HEK293T (cell line): ENCODE data around the gene TTR.

Experiments
- CTCF ChIA-PET: fragments of 350-600 bp; formaldehyde crosslinking; extraction: SDS; loops from one replicate; lab custom pipeline; 2021; ENCODE audit warnings: antibody characterized with exemption, inconsistent platforms; lab: Yijun Ruan, JAX
- POLR2A ChIA-PET: fragments of 350-600 bp; formaldehyde crosslinking; extraction: SDS; loops from one replicate; lab custom pipeline; 2020; ENCODE audit warnings: antibody characterized with exemption, inconsistent platforms; lab: Yijun Ruan, JAX
- DNase-seq: peaks from one replicate; pipeline ENCODE4 v3.0.0; 2012; ENCODE audit warnings: mixed read lengths; ENCODE audit errors: extremely low spot score
- ARNT ChIP-seq: fragments of 450-650 bp; IDR thresholded peaks from 2 replicates; pipeline ENCODE4 v1.6.1; 2017; ENCODE audit warnings: mild to moderate bottlenecking
- BHLHE40 ChIP-seq: fragments of 450-650 bp; IDR thresholded peaks from 2 replicates; pipeline ENCODE4 v1.6.1; 2016; ENCODE audit warnings: mild to moderate bottlenecking, moderate library complexity, borderline replicate concordance
- CTBP1 ChIP-seq: fragments of 450-650 bp; IDR thresholded peaks from 2 replicates; pipeline ENCODE4 v1.6.1; 2016; ENCODE audit warnings: borderline replicate concordance
- ELF4 ChIP-seq: fragments of 450-650 bp; IDR thresholded peaks from 2 replicates; pipeline ENCODE4 v1.6.1; 2017; ENCODE audit warnings: antibody characterized with exemption
- FOXA1 ChIP-seq: fragments of 450-650 bp; IDR thresholded peaks from 2 replicates; pipeline ENCODE4 v1.6.1; 2016; ENCODE audit warnings: mild to moderate bottlenecking
- FOXK2 ChIP-seq: fragments of 450-650 bp; IDR thresholded peaks from 2 replicates; pipeline ENCODE4 v1.6.1; 2016; ENCODE audit warnings: mild to moderate bottlenecking
- FOXM1 ChIP-seq: fragments of 450-650 bp; IDR thresholded peaks from 2 replicates; pipeline ENCODE4 v1.6.1; 2017; ENCODE audit warnings: mild to moderate bottlenecking, borderline replicate concordance
- HDGF ChIP-seq: fragments of 450-650 bp; IDR thresholded peaks from 2 replicates; pipeline ENCODE4 v1.6.1; 2017; ENCODE audit warnings: antibody characterized with exemption, borderline replicate concordance
- L3MBTL2 ChIP-seq: fragments of 450-650 bp; conservative IDR thresholded peaks from 2 replicates; pipeline ENCODE4 v1.6.1; 2016; ENCODE audit warnings: mild to moderate bottlenecking
- LEF1 ChIP-seq: fragments of 450-650 bp; IDR thresholded peaks from 2 replicates; pipeline ENCODE4 v1.6.1; 2017; ENCODE audit warnings: mild to moderate bottlenecking, borderline replicate concordance
- NFRKB ChIP-seq: fragments of 450-650 bp; IDR thresholded peaks from 2 replicates; pipeline ENCODE4 v1.6.1; 2016; ENCODE audit warnings: mild to moderate bottlenecking, moderate library complexity
- SP1 ChIP-seq: fragments of 450-650 bp; IDR thresholded peaks from 2 replicates; pipeline ENCODE4 v1.6.1; 2017
- SUZ12 ChIP-seq: fragments of 450-650 bp; IDR thresholded peaks from 2 replicates; pipeline ENCODE4 v1.6.1; 2016; ENCODE audit warnings: mild to moderate bottlenecking
- TARDBP ChIP-seq: fragments of 450-650 bp; IDR thresholded peaks from 2 replicates; pipeline ENCODE4 v1.6.1; 2016
- ZNF384 ChIP-seq: fragments of 450-650 bp; IDR thresholded peaks from 2 replicates; pipeline ENCODE4 v1.6.1; 2016
- TF ChIP-seq, protein P1 (sequence below): fragments of 450-650 bp; IDR thresholded peaks from 2 replicates; pipeline ENCODE4 v1.6.1; 2016

Gene TTR

DNA sequence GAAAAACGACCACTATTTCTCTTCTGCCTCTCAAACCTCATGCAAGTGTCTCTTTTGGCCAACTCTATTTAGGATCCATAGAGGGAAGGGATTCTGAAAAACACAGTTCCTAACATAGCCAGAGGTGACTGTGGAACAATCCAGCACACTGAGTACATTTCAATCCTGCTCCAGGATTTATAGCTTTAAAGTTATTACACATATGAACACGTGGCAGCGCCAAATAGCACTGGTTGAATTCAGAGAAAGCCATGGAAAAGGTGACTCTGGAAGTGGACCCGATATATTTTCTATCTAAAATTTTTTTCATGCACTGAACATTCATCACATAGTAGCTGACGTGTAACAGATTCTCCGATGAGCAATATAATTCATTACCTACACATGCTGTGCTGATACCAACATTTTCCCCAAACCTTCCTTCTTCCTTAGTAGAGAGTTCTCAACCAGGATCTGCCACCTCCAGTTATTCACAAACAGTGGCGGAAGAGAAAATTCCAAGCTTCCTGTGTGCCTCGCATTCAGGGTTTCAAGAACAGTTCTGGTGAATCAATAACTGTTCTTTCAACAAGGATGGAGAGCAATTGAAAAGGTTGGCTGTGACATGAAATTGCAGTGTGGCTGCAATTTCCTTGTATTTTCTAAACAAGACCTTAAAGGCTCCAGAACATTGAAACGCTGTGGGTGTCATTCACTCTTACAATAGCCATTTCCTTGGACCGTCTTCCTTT lies 25.7 kb upstream of the TTR start:
- ChIA-PET POLR2A (no interaction called here), CTCF (interaction anchor here (1.2 kb wide), 1 partner anchor 157 kb away, joined by 3 read pairs; no protein-coding TSS in a partner anchor)
- TF ChIP-seq LEF1 (no peak), SUZ12 (no peak), ELF4 (no peak), TARDBP (no peak)
- DNase-seq = no peak

DNA sequence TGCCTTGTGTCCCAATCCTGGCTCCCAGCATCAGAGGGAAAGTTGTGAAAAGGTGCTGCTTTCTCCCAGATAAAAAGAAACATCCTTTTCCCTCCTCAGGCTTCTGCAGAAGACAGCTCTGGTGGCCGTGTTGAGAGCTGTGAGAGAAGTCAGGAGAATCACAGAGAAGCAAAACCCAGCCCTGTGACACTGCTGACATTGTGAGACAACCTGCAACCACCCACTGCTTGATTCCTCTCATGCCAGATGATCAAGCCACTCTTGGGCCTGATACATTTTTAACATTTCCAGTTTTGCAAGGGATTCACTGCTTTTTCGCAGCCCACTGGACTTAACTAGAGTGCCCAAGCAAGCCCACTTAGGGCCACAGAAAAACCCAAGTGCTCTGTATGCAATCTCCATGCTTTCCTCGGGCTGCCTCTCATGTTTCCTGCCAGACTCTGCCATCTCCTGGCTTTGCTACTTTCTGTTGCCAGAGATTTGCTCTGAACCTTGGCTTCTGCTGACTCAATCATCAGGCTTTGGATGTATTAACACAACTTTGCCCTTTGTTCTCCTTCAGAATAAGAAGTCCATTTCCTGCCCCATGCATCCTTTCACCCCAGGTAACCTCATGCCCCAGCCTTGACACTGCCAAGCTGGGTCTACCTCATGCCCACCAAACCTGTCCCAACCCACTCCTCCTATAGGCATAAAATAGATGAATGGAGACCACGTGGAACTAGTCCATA lies 24.9 kb upstream of the TTR start:
- no peak for TF ChIP-seq FOXK2
- TF ChIP-seq ARNT = no peak
- TF ChIP-seq ELF4 = no peak
- no peak for TF ChIP-seq ZNF384
- no peak for TF ChIP-seq NFRKB
- TF ChIP-seq TARDBP = no peak
- no peak for TF ChIP-seq CTBP1
- TF ChIP-seq L3MBTL2 = no peak
- TF ChIP-seq, protein P1, sequence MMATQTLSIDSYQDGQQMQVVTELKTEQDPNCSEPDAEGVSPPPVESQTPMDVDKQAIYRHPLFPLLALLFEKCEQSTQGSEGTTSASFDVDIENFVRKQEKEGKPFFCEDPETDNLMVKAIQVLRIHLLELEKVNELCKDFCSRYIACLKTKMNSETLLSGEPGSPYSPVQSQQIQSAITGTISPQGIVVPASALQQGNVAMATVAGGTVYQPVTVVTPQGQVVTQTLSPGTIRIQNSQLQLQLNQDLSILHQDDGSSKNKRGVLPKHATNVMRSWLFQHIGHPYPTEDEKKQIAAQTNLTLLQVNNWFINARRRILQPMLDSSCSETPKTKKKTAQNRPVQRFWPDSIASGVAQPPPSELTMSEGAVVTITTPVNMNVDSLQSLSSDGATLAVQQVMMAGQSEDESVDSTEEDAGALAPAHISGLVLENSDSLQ = no peak
- no peak for TF ChIP-seq SUZ12
- no peak for TF ChIP-seq SP1
- TF ChIP-seq FOXA1 = no peak
- TF ChIP-seq LEF1 = no peak
- no peak for TF ChIP-seq HDGF
- no peak for TF ChIP-seq FOXM1
- no peak for TF ChIP-seq BHLHE40
- POLR2A ChIA-PET = no interaction called here
- no peak for DNase-seq
- CTCF ChIA-PET = interaction anchor here (1.2 kb wide), 1 partner anchor 156 kb away, joined by 3 read pairs; no protein-coding TSS in a partner anchor

DNA sequence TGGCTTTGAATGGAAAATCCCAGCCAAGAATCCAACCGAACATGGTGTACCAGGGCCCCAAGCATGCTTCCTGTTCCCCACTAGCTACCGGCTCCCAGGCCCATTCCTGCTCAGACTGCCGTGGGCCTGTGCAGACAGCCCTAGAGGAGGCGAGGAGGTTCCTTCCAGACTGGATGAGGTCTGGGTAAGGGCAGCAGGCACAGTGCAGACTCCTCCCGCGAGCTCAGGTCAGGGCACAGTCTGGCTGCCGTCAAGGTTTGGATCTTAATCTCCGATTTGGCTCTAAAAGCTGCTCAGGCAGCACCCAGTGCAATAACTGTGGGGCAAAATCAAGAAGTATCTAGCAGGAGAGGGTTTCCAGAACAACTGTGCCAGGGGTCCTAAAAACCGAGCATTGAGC lies 19.3 kb upstream of the TTR start:
- TF ChIP-seq FOXM1 (no peak), BHLHE40 (no peak), CTBP1 (no peak), ARNT (no peak), LEF1 (no peak), FOXA1 (no peak), SP1 (no peak), FOXK2 (no peak), TARDBP (no peak), L3MBTL2 (no peak), SUZ12 (no peak), NFRKB (no peak), ELF4 (no peak), HDGF (no peak), ZNF384 (no peak)
- TF ChIP-seq, protein P1 = no peak
- CTCF ChIA-PET = no interaction called here
- no peak for DNase-seq
- POLR2A ChIA-PET = no interaction called here

DNA sequence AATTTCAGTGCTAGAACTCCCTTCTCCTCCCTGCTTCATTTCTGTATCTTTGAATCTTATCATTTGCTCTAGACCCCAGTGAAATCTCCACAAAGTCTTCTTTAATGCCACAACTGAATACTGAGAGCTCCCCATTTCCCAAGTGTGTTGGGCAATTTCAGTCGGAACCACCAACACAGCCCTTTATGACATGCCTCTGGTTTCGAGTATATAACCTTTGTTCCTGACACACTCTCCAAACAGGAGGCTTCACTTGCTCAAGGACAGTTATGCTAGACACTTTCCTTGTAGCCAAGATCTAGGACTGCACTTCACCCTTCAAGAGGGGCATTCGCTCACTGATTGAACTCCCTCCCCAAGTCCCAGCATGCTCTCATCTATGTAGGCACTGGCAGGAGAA lies 18.6 kb upstream of the TTR start:
- no peak for DNase-seq
- ChIA-PET CTCF (interaction anchor here (2.2 kb wide), 1 partner anchor 10 kb away, joined by 10 read pairs; no protein-coding TSS in a partner anchor), POLR2A (no interaction called here)
- TF ChIP-seq ELF4 (no peak), FOXA1 (no peak), TARDBP (no peak), SUZ12 (no peak)
- TF ChIP-seq, protein P1 = no peak

DNA sequence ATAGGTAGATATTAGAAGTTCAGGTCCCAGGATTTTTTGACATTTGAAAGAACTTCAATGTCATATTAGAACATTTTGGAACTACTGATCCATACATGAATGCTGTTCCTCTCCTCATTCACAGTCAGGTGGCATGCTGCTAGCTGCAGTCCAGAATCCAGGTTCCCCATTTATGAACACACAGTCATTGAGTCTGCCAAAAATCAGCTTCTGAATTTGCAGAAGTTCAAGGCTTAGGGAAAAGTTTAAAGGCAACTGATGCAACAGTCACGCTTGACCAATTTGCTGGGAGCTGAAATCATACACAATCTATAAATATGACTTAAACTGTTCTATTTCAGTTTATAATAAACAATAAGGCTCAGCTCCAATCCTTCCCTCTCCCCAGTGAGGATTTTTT lies 17.3 kb upstream of the TTR start:
- DNase-seq = no peak
- no peak for TF ChIP-seq ZNF384
- TF ChIP-seq L3MBTL2 = no peak
- TF ChIP-seq FOXA1 = no peak
- TF ChIP-seq FOXM1 = no peak
- no peak for TF ChIP-seq ARNT
- TF ChIP-seq LEF1 = no peak
- CTCF ChIA-PET = interaction anchor here (0.6 to 2.2 kb wide), 3 partner anchors 11 to 1198 kb away, joined by 3 to 10 read pairs (median 3); no protein-coding TSS in a partner anchor
- POLR2A ChIA-PET = no interaction called here

DNA sequence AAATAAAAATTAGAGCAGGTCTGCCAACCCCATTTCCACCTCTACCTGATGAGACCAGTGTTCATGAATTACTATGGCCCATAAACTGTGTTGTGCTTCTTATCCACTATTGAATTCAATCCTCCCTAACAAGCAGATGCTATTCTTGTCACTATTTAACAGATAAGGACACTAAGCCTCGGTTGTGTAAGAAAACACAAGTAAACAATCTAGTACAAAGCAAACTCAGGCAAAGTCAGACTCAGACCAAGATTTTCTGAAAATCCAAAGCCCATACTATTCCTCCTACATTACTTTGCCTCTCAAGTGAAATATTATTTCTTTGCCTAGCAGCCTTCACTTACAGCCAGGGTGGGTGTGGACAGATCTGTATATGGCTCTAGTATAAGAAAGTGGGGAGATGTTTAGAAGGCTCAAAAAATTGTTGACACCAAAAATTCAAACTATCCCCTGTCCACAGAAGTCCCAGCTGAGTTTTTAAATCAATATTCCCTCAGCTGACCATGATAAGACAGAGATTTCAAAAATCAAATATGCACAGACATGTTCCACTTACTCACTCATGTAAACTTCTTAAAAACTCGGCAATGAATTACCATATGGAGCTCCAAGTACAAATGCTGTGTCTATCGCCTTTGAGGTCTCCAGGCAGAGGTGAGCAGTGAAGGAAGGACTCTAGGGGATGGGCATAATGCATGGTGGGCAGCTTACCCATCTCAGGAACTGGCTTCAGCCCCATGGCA lies 16.0 kb upstream of the TTR start:
- ChIA-PET CTCF (interaction anchor here (1.6 kb wide), 2 partner anchors 11 to 13 kb away, joined by 3 to 6 read pairs; no protein-coding TSS in a partner anchor), POLR2A (no interaction called here)
- TF ChIP-seq ZNF384 (no peak), ARNT (no peak), BHLHE40 (no peak), L3MBTL2 (no peak), HDGF (no peak), LEF1 (no peak), CTBP1 (no peak), SUZ12 (no peak), FOXM1 (no peak), FOXA1 (no peak), FOXK2 (no peak), ELF4 (no peak), NFRKB (no peak), TARDBP (no peak)
- TF ChIP-seq, protein P1 = no peak
- no peak for DNase-seq
